Fibroblast of lung (primary cell): ENCODE measurements around the gene OR5AU1. TPM values are rescaled to one million over a fixed set of nuclear protein-coding genes. Genes with fewer than 3 reads are reported as not detected.
A peak's percentile ranks its signal among the peaks of the same experiment; 100 is the strongest.
"Not testable (repeated sequence)": the region's sequence is repeated elsewhere in the genome, so short reads cannot be mapped to it uniquely, and the experiment has no call there.

Experiments used
- DNase-seq, 2 donors: peaks; one replicate each; pipeline versions ENCODE4 v3.0.0 to v3.0.0-alpha.2; 2010; ENCODE audit warnings: low read depth in 2 of 2
- H2AFZ ChIP-seq: 2 replicates; pipeline ENCODE4 v1.5.1; 2012; ENCODE audit warnings: low read length, control low read depth, inconsistent platforms
- H3K27ac ChIP-seq: 2 replicates; pipeline ENCODE4 v1.5.1; 2011; ENCODE audit warnings: low read length, control low read depth; ENCODE audit not compliant: insufficient read depth
- H3K27me3 ChIP-seq: 2 replicates; pipeline ENCODE4 v1.5.1; 2011; ENCODE audit warnings: mild to moderate bottlenecking, low read length; ENCODE audit not compliant: control insufficient read depth, insufficient read depth
- H3K36me3 ChIP-seq: 2 replicates; pipeline ENCODE4 v1.5.1; 2011; ENCODE audit warnings: low read length; ENCODE audit not compliant: control insufficient read depth, insufficient read depth
- H3K4me1 ChIP-seq: 2 replicates; pipeline ENCODE4 v1.5.1; 2011; ENCODE audit warnings: low read length; ENCODE audit not compliant: control insufficient read depth, insufficient read depth; ENCODE audit errors: extremely low read depth
- H3K4me2 ChIP-seq: 2 replicates; pipeline ENCODE4 v1.5.1; 2011; ENCODE audit warnings: low read length, control low read depth; ENCODE audit not compliant: insufficient read depth; ENCODE audit errors: extremely low read depth
- H3K4me3 ChIP-seq, 4 experiments: fragments of 200-600 bp in 1 of 4; sonication (generic) in 1 of 4; replicated peaks in 1 of 4; 2 replicates each; pipeline ENCODE4 v1.5.1; 2011 to 2016; ENCODE audit warnings: low read length in 4 of 4, low read depth in 3 of 4, mild to moderate bottlenecking in 3 of 4, control low read depth in 2 of 4, inconsistent platforms in 1 of 4, mixed read lengths in 1 of 4; ENCODE audit not compliant: insufficient read depth in 1 of 4; ENCODE audit errors: control extremely low read depth in 1 of 4
- H3K79me2 ChIP-seq: 2 replicates; pipeline ENCODE4 v1.5.1; 2012; ENCODE audit warnings: mild to moderate bottlenecking, low read length, inconsistent platforms; ENCODE audit not compliant: control insufficient read depth, insufficient read depth
- H3K9ac ChIP-seq: 2 replicates; pipeline ENCODE4 v1.5.1; 2011; ENCODE audit warnings: mild to moderate bottlenecking, low read length, control low read depth; ENCODE audit not compliant: insufficient read depth
- H3K9me3 ChIP-seq: 2 replicates; pipeline ENCODE4 v1.5.1; 2012; ENCODE audit warnings: low read depth, low read length; ENCODE audit not compliant: control insufficient read depth, insufficient read depth
- H4K20me1 ChIP-seq: 2 replicates; pipeline ENCODE4 v1.5.1; 2011; ENCODE audit warnings: low read length; ENCODE audit not compliant: control insufficient read depth, insufficient read depth; ENCODE audit errors: extremely low read depth
- CTCF ChIP-seq, 2 donors: IDR thresholded peaks in 1 of 2; conservative IDR thresholded peaks in 1 of 2; 1 replicate in 1 of 2; 2 replicates in 1 of 2; pipeline ENCODE4 v1.5.1; 2011 to 2012; ENCODE audit warnings: low read length in 2 of 2, control low read depth in 1 of 2, inconsistent platforms in 1 of 2, low read depth in 1 of 2, mild to moderate bottlenecking in 1 of 2
- EZH2 ChIP-seq: IDR thresholded peaks from 2 replicates; pipeline ENCODE4 v1.5.1; 2012; ENCODE audit warnings: low read length, control low read depth, mild to moderate bottlenecking; ENCODE audit errors: missing control alignments
- polyA plus RNA-seq, 2 donors: library from polyadenylated mRNA; depleted of rRNA in 1 of 2; stranded (reverse) in 1 of 2; unstranded in 1 of 2; fragments of >200 nt; gene quantifications; 2 replicates each; pipeline ENCODE4 v1.2.1, GENCODE V29; 2011 to 2012; ENCODE audit warnings: missing spikeins in 1 of 2
- total RNA-seq: library from RNA; depleted of rRNA; stranded (reverse); fragments of >200 nt; gene quantifications from 2 replicates; pipeline ENCODE4 v1.2.1, GENCODE V29; 2014

Gene OR5AU1
- total and polyA plus RNA-seq, 2 donors (not counting 1 experiment from before 2014, with no cell fraction given), result not detected

- no peak overlapping the region for H3K9ac ChIP-seq
- no peaks in the 10 kb centered on the region for H3K4me1 ChIP-seq
- H3K4me3 ChIP-seq, result no peak overlapping the region
- H3K27me3 ChIP-seq, result peaks cover 15% of the 10 kb centered on the region
- no peaks in the 10 kb centered on the region for H3K9me3 ChIP-seq
- no peak overlapping the region for H3K4me2 ChIP-seq
- no peaks in the 10 kb centered on the region for H3K79me2 ChIP-seq
- peak in 1 of 2 donors; percentile 12 for DNase-seq
- TF ChIP-seq EZH2, result no peak
- TF ChIP-seq CTCF (conservative IDR thresholded peaks at IDR 0.05 in 1 of 2, IDR thresholded peaks at IDR 0.05 in 1 of 2; ENCODE audit: low read depth in 1 of 2, low read length in 2 of 2), result no peak
- H3K27ac ChIP-seq, result no peak overlapping the region
- H4K20me1 ChIP-seq, result no peaks in the 10 kb centered on the region
- no peaks in the 10 kb centered on the region for H3K36me3 ChIP-seq
- no peak overlapping the region for H2AFZ ChIP-seq
These were observed 8.0 kb upstream of the OR5AU1 start for GRCh38 chr14:21163871-21164291.

- Histone ChIP-seq H3K36me3 (no peaks in the 10 kb centered on the region), H4K20me1 (no peaks in the 10 kb centered on the region), H2AFZ (no peak overlapping the region), H3K79me2 (no peaks in the 10 kb centered on the region), H3K27me3 (peaks cover 15% of the 10 kb centered on the region), H3K4me1 (no peaks in the 10 kb centered on the region), H3K27ac (no peak overlapping the region), H3K9me3 (no peaks in the 10 kb centered on the region), H3K9ac (no peak overlapping the region), H3K4me2 (no peak overlapping the region), H3K4me3 (no peak overlapping the region)
- DNase-seq, result no peak
- TF ChIP-seq EZH2 (no peak), CTCF (conservative IDR thresholded peaks at IDR 0.05 in 1 of 2, IDR thresholded peaks at IDR 0.05 in 1 of 2; ENCODE audit: low read depth in 1 of 2, low read length in 2 of 2) (no peak)
These were observed 6.2 kb upstream of the OR5AU1 start for GRCh38 chr14:21162081-21162480.

- no peaks in the 10 kb centered on the region for H3K36me3 ChIP-seq
- H2AFZ ChIP-seq, result no peak overlapping the region
- H4K20me1 ChIP-seq, result no peaks in the 10 kb centered on the region
- TF ChIP-seq EZH2, result no peak
- TF ChIP-seq CTCF (conservative IDR thresholded peaks at IDR 0.05 in 1 of 2, IDR thresholded peaks at IDR 0.05 in 1 of 2; ENCODE audit: low read depth in 1 of 2, low read length in 2 of 2), result no peak
- no peak overlapping the region for H3K27ac ChIP-seq
- H3K9me3 ChIP-seq, result no peaks in the 10 kb centered on the region
- no peaks in the 10 kb centered on the region for H3K79me2 ChIP-seq
- H3K4me2 ChIP-seq, result no peak overlapping the region
- H3K27me3 ChIP-seq, result peaks cover 21% of the 10 kb centered on the region
- DNase-seq, result no peak
- no peak overlapping the region for H3K4me3 ChIP-seq
- H3K9ac ChIP-seq, result no peak overlapping the region
- no peaks in the 10 kb centered on the region for H3K4me1 ChIP-seq
These were observed 4.3 kb upstream of the OR5AU1 start for GRCh38 chr14:21160061-21160610.

- H2AFZ ChIP-seq, H3K4me3 ChIP-seq, H3K9me3 ChIP-seq, H3K79me2 ChIP-seq, H3K4me2 ChIP-seq, H3K9ac ChIP-seq, H3K4me1 ChIP-seq, H3K36me3 ChIP-seq, H3K27ac ChIP-seq, H4K20me1 ChIP-seq: not testable (repeated sequence)
- peaks cover 21% of the 10 kb centered on the region for H3K27me3 ChIP-seq
- DNase-seq, result peak in 1 of 2 donors; percentile 30
These were observed 2.3 kb upstream of the OR5AU1 start for GRCh38 chr14:21158175-21158574.
